ENCODE results near the gene PDHA1. TPM values are rescaled to one million over a fixed set of nuclear protein-coding genes. Genes with fewer than 3 reads are reported as not detected.
A peak's percentile ranks its signal among the peaks of the same experiment; 100 is the strongest.

Gene PDHA1
- total RNA-seq, 6 donors from 2014 or later: 60.6 to 216 (median 111) TPM

- TF ChIP-seq POLR2A (IDR thresholded peaks at IDR 0.05): no peak
- TF ChIP-seq CTCF (IDR thresholded peaks at IDR 0.05): no peak
- TF ChIP-seq EP300 (IDR thresholded peaks at IDR 0.05): no peak
- no peak for TF ChIP-seq POLR2AphosphoS5 (IDR thresholded peaks at IDR 0.05)
- Histone ChIP-seq H3K27me3 (no peaks in the 10 kb centered on the region), H3K9me3 (no peaks in the 10 kb centered on the region), H3K4me1 (no peaks in the 10 kb centered on the region), H3K4me3 (no peak overlapping the region), H3K27ac (no peak overlapping the region), H3K36me3 (peaks cover 0 to 64% (median 25%) of the 10 kb centered on the region in 4 donors)
- DNase-seq (no peak), ATAC-seq (ENCODE audit: low FRiP score in 2 of 2) (no peak)
- 74 to 88% methylated on average over 6 of the region's 6 CpGs for WGBS, 2 donors
Observed at GRCh38 chrX:19360903-19361302, 17.2 kb downstream of the PDHA1 start.

DNA sequence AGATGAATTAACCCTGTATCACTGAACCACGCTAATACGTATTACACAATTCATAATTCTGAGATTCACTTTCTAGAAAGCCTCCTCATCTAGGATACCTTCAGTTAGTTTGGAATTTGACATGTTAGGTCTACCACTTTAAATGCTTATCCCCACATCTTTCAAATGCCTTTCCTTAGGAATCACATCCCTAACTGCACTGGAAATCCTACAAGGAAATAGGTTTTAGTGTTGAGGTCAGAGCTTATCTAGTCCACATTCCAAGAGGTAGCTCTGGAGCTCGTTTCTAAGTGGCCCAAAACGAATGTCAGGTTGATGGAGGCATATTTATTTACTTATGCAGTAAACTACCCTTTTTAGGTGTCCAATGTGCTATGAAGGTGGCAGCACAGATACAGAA is 18.0 kb downstream of the PDHA1 start:
- ATAC-seq (ENCODE audit: low FRiP score in 2 of 2): no peak
- WGBS, 2 donors: 70 to 93% methylated on average over 3 to 4 of the region's 4 CpGs
- no peak overlapping the region for H3K4me3 ChIP-seq
- no peaks in the 10 kb centered on the region for H3K4me1 ChIP-seq
- no peak for TF ChIP-seq POLR2AphosphoS5 (IDR thresholded peaks at IDR 0.05)
- TF ChIP-seq POLR2A (IDR thresholded peaks at IDR 0.05): no peak
- TF ChIP-seq CTCF (IDR thresholded peaks at IDR 0.05): no peak
- no peak for TF ChIP-seq EP300 (IDR thresholded peaks at IDR 0.05)
- no peak overlapping the region for H3K27ac ChIP-seq
- H3K9me3 ChIP-seq: no peaks in the 10 kb centered on the region
- no peaks in the 10 kb centered on the region for H3K27me3 ChIP-seq
- DNase-seq: no peak
- H3K36me3 ChIP-seq: peaks cover 0 to 56% (median 21%) of the 10 kb centered on the region in 4 donors

- no peak for ATAC-seq (ENCODE audit: low FRiP score in 2 of 2)
Observed at GRCh38 chrX:19368576-19368975, 24.8 kb downstream of the PDHA1 start.

DNA sequence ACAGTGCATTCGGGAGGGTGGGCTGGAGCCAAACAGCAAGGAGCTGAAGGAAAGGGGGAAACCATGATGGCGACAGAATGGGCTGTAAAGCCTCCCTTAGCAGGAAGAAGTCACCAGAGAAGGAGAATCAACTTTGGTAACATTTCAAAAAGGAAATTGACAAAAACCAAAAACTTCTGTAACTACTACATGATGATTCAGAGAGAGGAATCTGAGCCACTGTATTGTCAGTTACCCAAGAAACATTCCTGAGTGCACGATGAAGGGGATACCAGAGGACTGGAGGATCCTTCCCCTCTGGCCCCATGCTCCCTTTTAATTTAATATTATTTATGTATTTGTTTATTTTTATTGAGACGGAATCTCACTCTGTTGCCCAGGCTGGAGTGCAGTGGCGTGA is 26.3 kb downstream of the PDHA1 start:
- Histone ChIP-seq H3K4me3 (no peak overlapping the region), H3K27ac (no peak overlapping the region), H3K9me3 (no peaks in the 10 kb centered on the region), H3K36me3 (no peaks in the 10 kb centered on the region), H3K4me1 (peaks cover 0 to 4% (median 2%) of the 10 kb centered on the region in 4 donors), H3K27me3 (no peaks in the 10 kb centered on the region)
- no peak for DNase-seq
- 85% methylated on average over 5 of the region's 5 CpGs for WGBS, 2 donors
- no peak for ATAC-seq (ENCODE audit: low FRiP score in 2 of 2)
- TF ChIP-seq CTCF (IDR thresholded peaks at IDR 0.05) (no peak), POLR2A (IDR thresholded peaks at IDR 0.05) (no peak), POLR2AphosphoS5 (IDR thresholded peaks at IDR 0.05) (no peak), EP300 (IDR thresholded peaks at IDR 0.05) (no peak)

More at GRCh38 chrX:19368576-19368975, 24.8 kb downstream of the PDHA1 start:
- no peak for TF ChIP-seq CTCF (IDR thresholded peaks at IDR 0.05)
- no peak for TF ChIP-seq EP300 (IDR thresholded peaks at IDR 0.05)
- TF ChIP-seq POLR2AphosphoS5 (IDR thresholded peaks at IDR 0.05): no peak
- no peak for TF ChIP-seq POLR2A (IDR thresholded peaks at IDR 0.05)
- Histone ChIP-seq H3K4me1 (peaks cover 0 to 4% (median 2%) of the 10 kb centered on the region in 4 donors), H3K27ac (no peak overlapping the region), H3K27me3 (no peaks in the 10 kb centered on the region), H3K4me3 (no peak overlapping the region), H3K36me3 (peaks cover 0 to 2% (median under 1%) of the 10 kb centered on the region in 4 donors), H3K9me3 (no peaks in the 10 kb centered on the region)
- DNase-seq: no peak
- WGBS, 2 donors: 96 to 98% methylated on average over 4 to 6 of the region's 6 CpGs

- Histone ChIP-seq H3K27ac (no peak overlapping the region), H3K4me3 (peak overlapping the region in 3 of 4 donors; percentile 24 to 45 (median 44))
- peak in 1 of 2 donors; percentile 58 for DNase-seq
Observed at GRCh38 chrX:19372170-19372546, 28.4 kb downstream of the PDHA1 start.

More at GRCh38 chrX:19372170-19372546, 28.4 kb downstream of the PDHA1 start:
- H3K27me3 ChIP-seq: no peaks in the 10 kb centered on the region
- H3K36me3 ChIP-seq: no peaks in the 10 kb centered on the region
- TF ChIP-seq CTCF (IDR thresholded peaks at IDR 0.05): peak; percentile 44 to 64 (median 56)
- no peak for TF ChIP-seq POLR2AphosphoS5 (IDR thresholded peaks at IDR 0.05)
- 3 to 20% methylated on average over 8 to 9 of the region's 9 CpGs for whole genome bisulfite sequencing, 2 donors
- H3K4me1 ChIP-seq: peaks cover 0 to 4% (median 2%) of the 10 kb centered on the region in 4 donors
- no peaks in the 10 kb centered on the region for H3K9me3 ChIP-seq
- ATAC-seq (ENCODE audit: low FRiP score in 2 of 2): peak; percentile 71 to 85
